ENCODE data around the gene CCDC73. TPM values are rescaled to one million over a fixed set of nuclear protein-coding genes. Genes with fewer than 3 reads are reported as not detected.

CCDC73 gene
- total RNA-seq, 1 experiment from 2014 or later = 0.04 TPM

DNA sequence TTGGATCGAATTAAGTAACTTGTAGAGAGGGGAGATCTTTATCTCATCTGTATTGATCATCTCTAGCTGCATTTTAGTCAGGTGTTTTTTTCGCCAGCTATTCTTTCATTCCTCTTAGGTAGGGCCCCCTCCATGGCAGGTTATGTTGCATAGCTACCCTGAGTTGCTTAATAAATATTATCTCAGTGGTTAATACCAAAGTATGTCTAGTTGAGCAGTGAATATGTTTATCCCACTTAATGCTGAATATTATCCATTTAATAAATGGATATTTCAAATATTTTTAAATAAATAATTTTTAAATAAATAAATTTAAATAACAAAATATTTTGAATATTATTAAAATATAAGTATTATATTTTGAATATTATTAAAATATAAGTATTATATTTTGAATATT lies 44.8 kb upstream of the CCDC73 start:
- H3K27me3 Mint-ChIP-seq (ENCODE audit: low read depth) = no peaks in the 10 kb centered on the region
- no peaks in the 10 kb centered on the region for H3K9me3 Mint-ChIP-seq
- H3K27ac Mint-ChIP-seq = no peak overlapping the region
- H3K4me1 Mint-ChIP-seq = peaks cover 6 to 10% of the 10 kb centered on the region in 2 experiments; a peak in 3 of 4 replicates
- Histone ChIP-seq H3T11ph (ENCODE audit: low read length) (no peak overlapping the region), H3K18ac (ENCODE audit: insufficient read length, low read depth, low read length) (no peak overlapping the region), H2AFZ (ENCODE audit: low read length) (no peak overlapping the region), H2BK120ac (ENCODE audit: low read depth, low read length, poor library complexity, severe bottlenecking) (no peak overlapping the region), H3K27ac (ENCODE audit: insufficient read length, low read depth, low read length) (no peak overlapping the region), H3K79me1 (ENCODE audit: insufficient read depth, low read depth, low read length, poor library complexity, severe bottlenecking) (no peaks in the 10 kb centered on the region), H4K5ac (ENCODE audit: insufficient read length, low read depth, low read length) (no peak overlapping the region), H2BK15ac (ENCODE audit: low read depth, low read length) (no peak overlapping the region), H3K4me2 (ENCODE audit: insufficient read depth, insufficient read length, low read length) (no peak overlapping the region), H2BK12ac (ENCODE audit: insufficient read length, low read depth, low read length) (no peak overlapping the region), H2AK5ac (ENCODE audit: insufficient read length, low read length) (no peak overlapping the region), H4K20me1 (ENCODE audit: control insufficient read depth, insufficient read depth, insufficient read length) (no peaks in the 10 kb centered on the region), H3K79me2 (ENCODE audit: insufficient read depth, low read length) (no peaks in the 10 kb centered on the region), H3K23me2 (ENCODE audit: insufficient read length, low read depth, low read length, poor library complexity, severe bottlenecking) (no peaks in the 10 kb centered on the region), H3K56ac (ENCODE audit: insufficient read length, low read depth, low read length) (no peak overlapping the region), H4K8ac (replicated peaks; ENCODE audit: insufficient read length, low read depth, low read length) (no peak overlapping the region), H3K4ac (ENCODE audit: low read depth, low read length) (no peak overlapping the region), H3K4me1 (ENCODE audit: insufficient read depth, low read length) (no peaks in the 10 kb centered on the region), H3K9me3 (ENCODE audit: control insufficient read depth, low read depth, low read length) (no peaks in the 10 kb centered on the region), H2BK20ac (ENCODE audit: low read depth, low read length, poor library complexity, severe bottlenecking) (no peak overlapping the region), H2BK5ac (ENCODE audit: insufficient read length, low read length) (no peak overlapping the region), H4K91ac (ENCODE audit: insufficient read length, low read depth, low read length) (no peak overlapping the region), H3K9ac (ENCODE audit: extremely low read depth, insufficient read length, low read length) (no peak overlapping the region), H3K23ac (ENCODE audit: insufficient read length, low read depth, low read length) (no peak overlapping the region), H3K27me3 (ENCODE audit: insufficient read depth, low read length) (no peaks in the 10 kb centered on the region), H3K14ac (ENCODE audit: insufficient read depth, low read length) (no peak overlapping the region)
- no peak for DNase-seq
- no peak for TF ChIP-seq CTCF (conservative IDR thresholded peaks at IDR 0.05)
- H3K36me3 Mint-ChIP-seq (ENCODE audit: insufficient read depth in 1 of 3, low read depth in 3 of 3) = no peaks in the 10 kb centered on the region
- no CpG with 5 or more reads among the region's 2 CpGs for WGBS (ENCODE audit: extremely low coverage, insufficient read length, low lambda C conversion rate)
- no peak overlapping the region for H3K4me3 Mint-ChIP-seq
